ENCODE measurements around the gene ACACB. TPM values are rescaled to one million over a fixed set of nuclear protein-coding genes. Genes with fewer than 3 reads are reported as not detected.

The ACACB gene
- total RNA-seq, 1 experiment from 2014 or later, result 2.6 TPM

- DNase-seq (ENCODE audit: low spot score), result peak; percentile 74
- in situ Hi-C loops (cut with HindIII; ENCODE audit: low sequenced_read_pairs), result no loop called here
Measured at GRCh38 chr12:109264095-109264942, 147.9 kb downstream of the ACACB start.

- in situ Hi-C loops (cut with HindIII; ENCODE audit: low sequenced_read_pairs), result no loop called here
- no peak for DNase-seq (ENCODE audit: low spot score)
Measured at GRCh38 chr12:109264943-109265650, 148.7 kb downstream of the ACACB start.

- DNase-seq (ENCODE audit: low spot score), result no peak
- in situ Hi-C loops (cut with HindIII; ENCODE audit: low sequenced_read_pairs), result no loop called here
Measured at GRCh38 chr12:109266106-109266879, 149.9 kb downstream of the ACACB start.

DNA sequence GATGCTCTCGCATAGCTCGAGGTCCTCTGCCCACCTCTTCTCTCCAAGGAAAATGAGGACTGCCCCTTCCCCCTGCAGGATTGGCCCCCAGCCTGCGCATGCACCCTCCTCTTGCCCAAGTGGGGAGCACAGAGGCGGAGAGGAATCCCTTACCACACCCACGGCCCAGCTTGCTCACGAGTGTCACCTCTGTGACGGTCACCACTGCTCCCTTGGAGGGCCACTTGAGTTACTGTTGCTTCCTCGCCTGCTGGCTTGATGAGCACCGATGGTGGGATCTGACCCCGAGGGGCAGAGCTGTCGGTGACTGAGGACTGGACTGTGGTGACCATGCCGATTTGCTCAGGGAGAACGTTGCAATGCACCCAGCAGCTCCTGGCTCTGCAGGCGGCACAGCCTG is 151.0 kb downstream of the ACACB start:
- DNase-seq (ENCODE audit: low spot score), result no peak
- in situ Hi-C loops (cut with HindIII; ENCODE audit: low sequenced_read_pairs), result no loop called here

DNA sequence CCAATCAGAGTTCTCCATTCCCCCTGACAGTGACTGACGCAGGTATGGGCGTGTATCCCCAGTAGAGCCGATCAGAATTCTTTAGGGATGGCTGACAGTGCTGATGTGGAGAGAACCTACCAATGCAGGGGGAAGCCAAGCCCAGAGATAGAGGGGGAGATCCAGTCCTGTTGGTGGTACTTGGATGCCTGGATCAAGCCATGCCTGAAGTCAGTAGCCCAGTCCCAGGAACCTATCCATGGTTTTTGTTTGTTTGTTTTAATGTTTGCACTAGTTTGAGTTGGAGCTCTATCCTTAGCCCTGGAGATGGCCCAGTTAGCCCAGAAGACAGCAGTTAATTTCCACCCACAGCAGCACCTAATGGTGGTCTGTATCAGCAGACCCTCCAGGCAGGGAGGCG is 152.5 kb downstream of the ACACB start:
- no peak for DNase-seq (ENCODE audit: low spot score)
- in situ Hi-C loops (cut with HindIII; ENCODE audit: low sequenced_read_pairs), result no loop called here

DNA sequence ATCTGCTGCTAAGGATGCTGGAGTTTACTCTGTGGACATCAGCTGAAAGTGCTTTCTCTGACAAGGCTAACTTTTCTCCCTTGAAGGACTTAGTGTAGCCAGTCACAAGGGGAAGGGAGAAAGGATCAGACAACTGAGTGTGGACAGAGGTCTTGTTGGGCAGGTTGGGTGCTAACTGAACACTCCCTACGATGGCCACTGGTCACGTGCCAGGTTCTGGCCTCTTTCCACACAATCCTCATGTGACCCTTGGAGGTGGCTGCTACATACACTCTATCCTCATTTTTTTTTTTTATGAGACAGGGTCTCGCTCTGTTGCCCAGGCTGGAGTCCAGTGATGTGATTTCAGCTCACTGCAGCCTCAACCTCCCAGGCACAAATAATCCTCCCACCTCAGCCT is 153.0 kb downstream of the ACACB start:
- in situ Hi-C loops (cut with HindIII; ENCODE audit: low sequenced_read_pairs), result no loop called here

GRCh38 chr12:109270494-109270893 is 154.1 kb downstream of the ACACB start:
- no peak for DNase-seq (ENCODE audit: low spot score)
- in situ Hi-C loops (cut with HindIII; ENCODE audit: low sequenced_read_pairs), result no loop called here

More for the DNA sequence above, 153.0 kb downstream of the ACACB start:
- DNase-seq (ENCODE audit: low spot score), result no peak

- in situ Hi-C loops (cut with HindIII; ENCODE audit: low sequenced_read_pairs), result no loop called here
- DNase-seq (ENCODE audit: low spot score), result no peak
Measured at GRCh38 chr12:109271418-109271817, 155.0 kb downstream of the ACACB start.

- DNase-seq (ENCODE audit: low spot score), result no peak
- in situ Hi-C loops (cut with HindIII; ENCODE audit: low sequenced_read_pairs), result no loop called here
Measured at GRCh38 chr12:109273354-109273753, 157.0 kb downstream of the ACACB start.

DNA sequence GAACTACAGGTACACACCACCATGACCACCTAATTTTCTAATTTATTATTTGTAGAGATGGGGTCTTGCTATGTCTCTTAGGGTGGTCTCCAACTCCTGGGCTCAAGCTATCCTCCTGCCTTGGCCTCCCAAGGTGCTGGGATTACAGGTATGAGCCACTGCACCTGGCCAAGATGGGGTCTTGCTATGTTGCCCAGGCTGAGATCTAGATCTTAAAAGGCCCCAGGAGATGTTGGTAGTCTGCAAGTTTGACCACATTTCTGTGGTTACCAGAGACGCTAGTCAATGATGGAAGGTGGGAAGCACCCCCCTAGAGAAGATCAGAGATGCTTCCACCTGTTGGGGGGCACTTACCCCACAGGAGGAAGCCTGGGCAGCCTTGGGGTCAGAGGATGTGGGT is 158.0 kb downstream of the ACACB start:
- no peak for DNase-seq (ENCODE audit: low spot score)
- in situ Hi-C loops (cut with HindIII; ENCODE audit: low sequenced_read_pairs), result no loop called here

GRCh38 chr12:109275173-109275572 is 158.8 kb downstream of the ACACB start:
- in situ Hi-C loops (cut with HindIII; ENCODE audit: low sequenced_read_pairs), result no loop called here
- DNase-seq (ENCODE audit: low spot score), result no peak

GRCh38 chr12:109276160-109276559 is 159.8 kb downstream of the ACACB start:
- no peak for DNase-seq (ENCODE audit: low spot score)
- in situ Hi-C loops (cut with HindIII; ENCODE audit: low sequenced_read_pairs), result no loop called here

DNA sequence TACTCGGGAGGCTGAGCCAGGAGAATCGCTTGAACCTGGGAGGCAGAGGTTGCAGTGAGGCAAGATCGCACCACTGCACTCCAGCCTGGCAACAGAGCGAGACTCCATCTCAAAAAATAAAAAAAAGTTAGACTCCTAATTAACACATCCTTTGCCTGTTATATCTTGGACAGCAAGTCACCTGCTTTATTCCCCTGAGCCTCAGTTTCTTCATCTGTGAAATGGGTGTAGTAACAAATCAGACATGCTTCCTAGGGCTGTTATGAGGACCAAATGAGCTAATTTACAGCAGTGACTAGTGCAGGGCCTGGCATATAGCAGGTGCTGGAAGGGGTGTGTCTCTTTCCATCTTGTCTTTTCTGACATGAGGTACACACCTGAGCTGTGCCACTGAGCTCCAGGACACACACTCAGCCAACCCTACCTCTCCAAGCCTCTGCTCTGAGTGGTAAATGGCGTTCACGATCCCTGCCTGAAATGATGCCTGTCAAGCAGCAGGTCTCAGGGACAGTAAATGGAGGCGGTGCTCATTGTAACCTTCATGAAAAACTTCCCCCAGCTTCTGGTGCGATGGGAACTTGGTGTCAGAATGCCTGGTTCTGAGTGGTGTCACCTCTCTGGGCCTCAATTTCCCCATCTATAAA is 161.0 kb downstream of the ACACB start:
- in situ Hi-C loops (cut with HindIII; ENCODE audit: low sequenced_read_pairs), result no loop called here
- DNase-seq (ENCODE audit: low spot score), result no peak

- no peak for DNase-seq (ENCODE audit: low spot score)
- in situ Hi-C loops (cut with HindIII; ENCODE audit: low sequenced_read_pairs), result no loop called here
Measured at GRCh38 chr12:109277899-109278762, 161.7 kb downstream of the ACACB start.

DNA sequence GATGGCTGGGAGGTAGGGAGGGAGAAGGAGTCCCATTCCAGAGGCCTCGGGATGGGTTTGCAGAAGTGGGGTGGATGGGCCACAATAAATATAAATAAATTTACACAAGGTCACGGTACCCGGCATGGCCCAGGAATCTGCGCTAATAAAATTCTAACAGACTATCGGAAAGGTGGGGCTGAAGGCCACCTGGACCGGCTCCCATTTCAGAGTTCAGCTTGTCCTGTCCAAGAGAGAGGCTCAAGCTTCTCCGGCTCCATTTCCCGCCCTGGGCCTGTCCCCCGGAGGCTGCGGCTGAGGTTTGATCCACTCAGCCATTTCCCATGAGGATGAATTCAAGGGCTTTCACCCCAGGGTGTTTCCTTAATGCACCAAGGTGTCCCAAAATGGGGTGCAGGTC is 162.5 kb downstream of the ACACB start:
- in situ Hi-C loops (cut with HindIII; ENCODE audit: low sequenced_read_pairs), result no loop called here
- DNase-seq (ENCODE audit: low spot score), result no peak

DNA sequence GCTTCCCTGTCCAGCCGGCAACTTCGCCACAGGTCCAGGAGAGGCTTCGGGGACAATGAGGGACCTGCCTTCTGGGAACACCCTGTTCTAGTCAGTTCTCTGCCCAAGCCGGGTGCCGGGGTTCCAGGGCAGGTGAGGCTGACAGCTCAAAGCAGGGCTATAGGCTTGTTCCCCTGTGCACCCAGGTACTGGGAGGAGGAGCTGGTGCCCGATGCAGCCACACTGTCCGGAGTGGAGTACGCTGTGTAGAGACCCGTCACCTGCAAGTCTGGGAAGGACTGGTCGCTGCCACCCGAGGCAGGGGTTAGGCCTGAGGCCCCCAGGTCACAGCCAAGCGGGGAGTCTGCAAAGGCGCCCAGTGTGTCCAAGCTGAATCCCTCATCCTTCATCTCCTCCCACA is 163.1 kb downstream of the ACACB start:
- in situ Hi-C loops (cut with HindIII; ENCODE audit: low sequenced_read_pairs), result no loop called here
- DNase-seq (ENCODE audit: low spot score), result no peak

DNA sequence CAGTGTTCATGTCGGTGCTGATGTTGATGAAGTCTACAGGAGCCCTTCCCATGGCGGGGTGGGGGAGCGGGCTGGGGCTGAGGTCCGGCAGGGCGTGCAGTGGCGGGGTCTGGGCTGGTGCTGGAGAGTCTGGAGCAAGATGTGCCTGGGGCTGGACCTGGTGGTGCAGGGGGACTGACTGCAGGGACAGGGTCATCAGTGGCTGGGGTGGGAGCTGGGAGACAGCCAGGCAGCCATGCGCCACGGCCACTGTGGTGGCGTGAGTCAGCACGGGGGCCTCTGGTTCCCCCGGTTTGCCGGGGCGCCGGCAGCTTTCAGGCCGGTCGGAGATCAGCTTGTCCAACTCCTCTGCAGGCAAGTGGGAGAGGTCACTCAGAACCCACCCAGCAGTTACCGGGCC is 165.1 kb downstream of the ACACB start:
- in situ Hi-C loops (cut with HindIII; ENCODE audit: low sequenced_read_pairs), result no loop called here

DNA sequence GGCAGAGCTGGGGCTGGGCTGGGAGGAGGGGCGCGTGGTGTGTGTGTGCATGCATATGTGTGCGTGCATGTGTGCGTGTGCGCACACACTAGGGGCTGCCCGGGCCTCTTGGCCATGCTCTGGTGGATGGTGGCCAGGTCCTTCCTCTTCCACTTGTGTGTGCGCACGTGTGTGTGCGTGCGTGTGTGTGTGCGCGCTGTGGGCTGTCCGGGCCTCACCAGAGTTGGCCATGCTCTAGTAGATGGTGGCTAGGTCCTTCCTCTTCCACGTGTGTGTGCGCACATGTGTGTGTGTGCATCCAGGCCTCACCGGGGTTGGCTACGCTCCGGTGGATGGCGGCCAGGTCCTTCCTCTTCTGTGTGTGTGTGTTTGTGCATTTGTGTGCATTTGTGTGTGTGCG is 168.0 kb downstream of the ACACB start:
- in situ Hi-C loops (cut with HindIII; ENCODE audit: low sequenced_read_pairs), result no loop called here
- no peak for DNase-seq (ENCODE audit: low spot score)

More for the DNA sequence above, 165.1 kb downstream of the ACACB start:
- DNase-seq (ENCODE audit: low spot score), result no peak

DNA sequence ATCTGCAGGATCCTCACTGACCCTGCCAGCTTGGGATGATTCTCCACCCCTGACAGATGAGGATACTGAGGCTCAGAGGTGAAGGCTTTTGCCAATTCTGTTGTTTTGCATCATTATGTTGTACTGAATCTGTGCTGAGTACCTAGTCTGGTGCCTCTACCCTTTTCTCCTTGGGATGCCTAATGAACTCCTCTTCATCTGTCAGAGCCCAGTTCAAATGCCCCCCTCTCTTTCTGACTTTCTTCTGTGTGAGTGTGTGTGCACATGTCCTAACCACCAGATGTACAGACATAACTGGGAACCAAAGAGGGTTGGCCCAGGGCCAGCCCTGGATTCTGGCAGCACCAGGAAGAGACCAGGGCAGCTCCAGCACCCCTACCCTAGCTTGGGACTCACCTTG is 169.9 kb downstream of the ACACB start:
- in situ Hi-C loops (cut with HindIII; ENCODE audit: low sequenced_read_pairs), result no loop called here

More for the DNA sequence above, 169.9 kb downstream of the ACACB start:
- DNase-seq (ENCODE audit: low spot score), result no peak
